NCI-H1436 (cell line): ENCODE results near the gene PPIL1.

ENCODE experiments used
- DNase-seq: peaks from one replicate; lab custom pipeline; 2025; lab: John Stamatoyannopoulos, UW

PPIL1 gene

GRCh38 chr6:36888654-36889481, 14.3 kb upstream of the PPIL1 start:
- no peak for DNase-seq

GRCh38 chr6:36888115-36888643, 13.6 kb upstream of the PPIL1 start:
- no peak for DNase-seq

GRCh38 chr6:36886950-36887618, 12.5 kb upstream of the PPIL1 start:
- DNase-seq: no peak

GRCh38 chr6:36885461-36886401, 11.1 kb upstream of the PPIL1 start, which contains the start of gene C6orf89:
C6orf89 (plus strand) TSS chr6:36885952; CDS start chr6:36899445, 13,493 bp downstream.
- DNase-seq: peak; percentile 96

GRCh38 chr6:36884610-36885009, 10.0 kb upstream of the PPIL1 start:
- DNase-seq: no peak

GRCh38 chr6:36875250-36875633, 639 bp upstream of the PPIL1 start:
- no peak for DNase-seq

- DNase-seq: no peak
Measured at GRCh38 chr6:36873612-36874442, 776 bp downstream of the PPIL1 start.

- no peak for DNase-seq
Measured at GRCh38 chr6:36873115-36873514, 1.5 kb downstream of the PPIL1 start.

GRCh38 chr6:36871686-36872085, 2.9 kb downstream of the PPIL1 start:
- DNase-seq: no peak

GRCh38 chr6:36867471-36868224, 7.0 kb downstream of the PPIL1 start:
- no peak for DNase-seq

- DNase-seq: no peak
Measured at GRCh38 chr6:36865835-36866234, 8.8 kb downstream of the PPIL1 start.

GRCh38 chr6:36863670-36864540, 10.7 kb downstream of the PPIL1 start:
- DNase-seq: no peak

- DNase-seq: no peak
Measured at GRCh38 chr6:36862848-36863382, 11.7 kb downstream of the PPIL1 start.

GRCh38 chr6:36862164-36862847, 12.3 kb downstream of the PPIL1 start:
- no peak for DNase-seq

- no peak for DNase-seq
Measured at GRCh38 chr6:36860126-36860525, 14.5 kb downstream of the PPIL1 start.

GRCh38 chr6:36858407-36858981, 16.1 kb downstream of the PPIL1 start:
- DNase-seq: no peak

GRCh38 chr6:36857325-36857724, 17.3 kb downstream of the PPIL1 start:
- no peak for DNase-seq

- no peak for DNase-seq
Measured at GRCh38 chr6:36856277-36856676, 18.3 kb downstream of the PPIL1 start.
